Stimulated activated CD8-positive, alpha-beta memory T cell treated with anti-CD3 and anti-CD28 coated beads, Interleukin-7, amount 100 ng/mL, for 48 hours (primary cell): ENCODE results near the gene PRSS50.
A peak's percentile ranks its signal among the peaks of the same experiment; 100 is the strongest.
"Not testable (repeated sequence)": the region's sequence is repeated elsewhere in the genome, so short reads cannot be mapped to it uniquely, and the experiment has no call there.

ENCODE experiments used
- DNase-seq, 2 donors: peaks; one replicate each; pipeline ENCODE4 v3.0.0-alpha.2; 2020; ENCODE audit warnings: low read depth in 1 of 2; ENCODE audit errors: extremely low read depth in 1 of 2

PRSS50 gene

GRCh38 chr3:46709721-46710120 lies 7.9 kb downstream of the PRSS50 start:
- no peak for DNase-seq

DNA sequence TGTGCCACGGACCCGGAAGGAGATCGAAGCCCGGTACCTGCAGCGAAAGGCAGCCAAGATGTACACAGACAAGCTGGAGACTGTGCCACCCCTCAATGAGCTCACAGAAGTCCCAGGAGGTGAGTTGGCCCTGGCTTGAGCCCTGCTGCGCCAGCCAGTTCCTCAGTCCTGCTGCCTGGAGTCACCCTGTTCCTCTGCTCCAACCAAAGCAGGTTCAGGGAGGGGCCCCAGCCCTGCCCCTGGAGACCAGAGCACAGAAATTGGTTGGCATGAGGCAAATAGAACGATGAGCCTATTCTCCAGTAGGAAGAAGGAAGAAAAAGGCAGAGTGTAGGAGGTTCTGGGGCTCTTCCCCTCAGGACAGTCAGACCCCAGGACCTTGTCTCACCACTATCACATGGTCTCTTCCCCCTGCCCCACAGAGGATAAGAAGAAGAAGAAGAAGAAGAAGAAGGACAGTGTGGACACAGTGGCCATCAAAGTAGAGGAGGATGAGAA lies 8.5 kb downstream of the PRSS50 start:
- no peak for DNase-seq

- no peak for DNase-seq
These were observed 9.1 kb downstream of the PRSS50 start for GRCh38 chr3:46708401-46709156.

DNA sequence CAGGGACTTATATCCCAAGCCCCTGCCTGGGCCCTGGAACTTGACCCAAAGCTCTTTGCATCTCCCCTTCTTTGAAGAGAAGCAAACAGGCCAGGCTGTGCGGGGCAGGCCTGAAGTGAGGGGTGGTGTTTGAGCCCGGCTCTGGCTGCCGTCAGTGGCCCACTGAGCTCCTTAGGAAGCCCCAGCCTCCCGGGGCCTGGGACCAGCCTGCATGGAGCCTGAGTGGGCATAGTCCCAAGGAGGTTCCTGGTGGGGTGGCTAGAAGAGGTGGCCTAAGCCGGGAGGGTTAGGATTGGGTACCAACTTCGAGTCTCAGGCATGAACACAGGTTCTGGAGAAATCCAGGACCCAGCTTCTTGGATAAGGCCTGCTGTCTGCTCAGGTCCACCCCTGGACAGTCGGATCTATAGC lies 10.1 kb downstream of the PRSS50 start:
- no peak for DNase-seq

- DNase-seq: no peak
These were observed 10.7 kb downstream of the PRSS50 start for GRCh38 chr3:46706771-46707582.

GRCh38 chr3:46705751-46706552 lies 11.7 kb downstream of the PRSS50 start:
- no peak for DNase-seq

GRCh38 chr3:46705022-46705530 lies 12.6 kb downstream of the PRSS50 start:
- peak; percentile 22 to 29 for DNase-seq

- not testable (repeated sequence) for DNase-seq
These were observed 13.3 kb downstream of the PRSS50 start for GRCh38 chr3:46704346-46704745.

DNA sequence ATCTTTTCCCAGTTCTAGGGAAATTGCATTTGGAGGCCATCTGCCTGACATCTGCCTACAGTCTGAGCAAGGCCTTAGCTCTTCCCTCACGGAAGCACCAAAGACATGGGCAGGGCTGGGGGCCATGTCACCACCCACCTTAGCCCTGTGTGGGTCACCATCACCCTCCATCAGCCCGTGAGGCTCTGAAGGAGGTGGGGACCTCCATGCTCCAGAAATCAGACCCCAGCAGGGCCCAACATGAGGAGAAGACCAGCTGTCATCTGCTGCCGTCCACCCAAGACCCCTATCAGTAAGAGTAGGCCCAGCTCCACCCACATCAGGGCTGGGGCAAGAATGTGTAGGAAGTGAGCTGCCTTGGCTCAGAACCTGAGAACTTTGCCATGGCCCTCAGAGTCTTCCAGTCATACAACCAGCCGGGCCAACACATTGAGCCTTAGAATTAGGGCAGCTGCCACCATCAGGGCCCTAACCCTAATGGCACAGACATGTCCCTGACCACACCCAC lies 14.6 kb downstream of the PRSS50 start:
- DNase-seq: no peak

DNA sequence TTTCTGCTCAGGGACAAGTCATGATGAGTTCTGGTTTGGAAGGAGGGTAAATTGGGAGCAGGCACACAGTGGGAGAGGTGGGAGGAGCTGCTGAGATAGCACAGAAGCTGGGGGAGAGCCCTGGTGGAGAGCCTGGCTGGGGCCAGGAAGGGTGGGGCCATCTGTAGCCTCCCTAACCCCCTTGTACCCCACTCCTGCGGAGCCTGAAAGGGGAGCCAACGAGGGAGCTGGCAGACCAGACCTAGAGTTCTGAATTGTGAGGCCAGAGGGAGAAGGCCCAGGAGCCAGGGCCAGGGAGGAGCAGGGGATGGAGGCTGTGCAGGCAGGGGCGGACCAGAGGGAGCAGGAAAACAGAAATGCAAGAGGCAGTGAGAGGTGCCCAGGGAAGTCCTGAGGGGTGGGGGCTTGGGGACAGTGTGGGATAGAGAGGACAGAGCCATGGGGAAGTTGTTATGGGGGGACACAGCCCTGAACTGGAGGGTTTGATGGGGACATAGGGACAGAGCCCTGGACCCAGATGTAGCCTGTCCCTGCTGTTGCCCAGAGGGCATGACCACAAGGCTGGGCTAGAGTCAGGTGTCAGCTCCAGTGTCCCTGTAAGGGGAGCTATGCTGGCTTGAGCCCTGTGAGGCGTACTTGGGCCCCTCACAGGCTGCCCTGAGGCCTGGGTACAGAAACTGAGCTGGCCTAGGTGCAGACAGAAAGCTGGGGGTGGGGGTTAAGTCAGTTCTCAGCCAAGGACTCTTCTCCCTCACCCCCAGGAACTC lies 15.2 kb downstream of the PRSS50 start:
- DNase-seq: no peak

DNA sequence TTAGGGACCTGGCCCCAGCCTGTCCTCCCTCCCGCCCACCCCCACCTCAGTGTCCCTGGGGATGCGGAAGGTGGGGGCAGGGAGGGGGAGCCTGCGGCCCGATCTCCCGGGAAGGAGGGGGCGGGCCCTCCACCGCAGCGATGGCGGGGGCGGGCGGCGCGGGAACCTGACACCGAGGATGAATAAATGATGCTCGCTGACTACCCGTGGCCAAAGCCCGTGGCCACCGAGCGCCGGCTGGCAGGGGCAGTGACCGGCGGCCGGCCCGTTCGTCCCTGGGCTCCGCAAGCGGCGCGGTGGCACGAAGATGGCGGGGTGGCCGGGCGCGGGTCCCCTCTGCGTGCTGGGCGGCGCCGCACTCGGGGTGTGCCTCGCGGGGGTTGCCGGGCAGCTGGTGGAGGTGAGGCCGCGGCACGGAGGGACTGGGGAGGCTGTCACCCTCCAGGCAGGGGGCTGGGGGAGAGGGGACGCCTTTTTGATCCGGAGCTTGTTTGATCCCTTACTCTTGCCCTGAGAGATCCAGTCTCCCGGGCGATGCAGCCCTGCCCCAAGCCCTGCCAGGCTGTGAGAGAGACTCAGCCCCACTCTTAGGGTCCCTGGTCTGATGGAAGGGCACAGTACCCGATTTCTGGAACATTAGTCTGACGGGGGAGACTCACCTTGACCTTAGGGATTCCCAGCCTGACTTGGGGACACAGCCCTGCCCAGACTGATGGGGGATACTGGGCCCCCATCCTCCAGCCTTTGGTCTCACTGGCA lies 16.3 kb downstream of the PRSS50 start, which contains the start of gene TMIE:
TSS of gene TMIE (plus strand) at position 212 of the 759 bp plus-strand sequence. CDS start at position 308, 96 bp downstream.
- DNase-seq: no peak

- DNase-seq: no peak
These were observed 16.9 kb downstream of the PRSS50 start for GRCh38 chr3:46700772-46701171.

DNA sequence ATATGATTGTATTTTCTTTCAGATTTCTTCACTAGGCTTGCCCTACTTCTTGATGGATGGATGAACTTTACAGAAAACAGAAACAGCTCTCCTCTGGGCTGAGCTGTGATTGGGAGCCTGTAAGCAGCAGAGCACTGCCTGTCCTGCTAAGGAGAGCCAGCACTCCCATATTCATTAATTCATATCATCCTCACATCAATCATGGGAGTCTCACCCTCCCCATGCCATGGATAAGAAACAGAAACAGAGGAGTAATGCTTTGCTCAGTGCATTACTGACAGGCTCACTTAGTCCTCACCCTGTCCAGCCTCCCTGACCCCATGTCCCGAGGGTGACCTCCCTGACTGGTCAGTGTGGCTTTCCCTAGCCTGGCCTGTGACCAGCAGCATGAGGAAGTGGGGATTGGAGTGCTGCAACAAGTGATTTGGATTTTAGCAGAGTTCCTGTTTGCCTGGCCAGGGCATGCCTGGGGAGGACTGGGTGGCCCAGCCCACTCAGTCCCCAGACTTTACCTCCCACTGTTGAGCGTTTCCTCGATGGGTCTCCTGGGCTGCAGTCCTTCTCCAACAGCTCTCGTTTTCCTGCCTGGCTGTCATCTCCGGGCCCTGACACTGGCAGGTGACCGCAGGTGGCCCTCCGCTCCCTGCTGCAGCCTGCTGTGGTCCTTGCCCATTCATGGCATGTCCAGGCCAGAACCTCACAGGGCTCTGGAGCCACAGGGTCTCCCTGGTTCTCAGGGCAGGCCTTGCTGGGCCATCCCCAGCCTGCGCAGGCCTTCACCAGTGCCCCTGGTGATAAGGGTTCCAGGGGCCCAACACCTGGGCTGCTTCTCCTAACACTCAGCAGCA lies 17.8 kb downstream of the PRSS50 start:
- no peak for DNase-seq

- no peak for DNase-seq
These were observed 21.4 kb downstream of the PRSS50 start for GRCh38 chr3:46695962-46696894.

DNA sequence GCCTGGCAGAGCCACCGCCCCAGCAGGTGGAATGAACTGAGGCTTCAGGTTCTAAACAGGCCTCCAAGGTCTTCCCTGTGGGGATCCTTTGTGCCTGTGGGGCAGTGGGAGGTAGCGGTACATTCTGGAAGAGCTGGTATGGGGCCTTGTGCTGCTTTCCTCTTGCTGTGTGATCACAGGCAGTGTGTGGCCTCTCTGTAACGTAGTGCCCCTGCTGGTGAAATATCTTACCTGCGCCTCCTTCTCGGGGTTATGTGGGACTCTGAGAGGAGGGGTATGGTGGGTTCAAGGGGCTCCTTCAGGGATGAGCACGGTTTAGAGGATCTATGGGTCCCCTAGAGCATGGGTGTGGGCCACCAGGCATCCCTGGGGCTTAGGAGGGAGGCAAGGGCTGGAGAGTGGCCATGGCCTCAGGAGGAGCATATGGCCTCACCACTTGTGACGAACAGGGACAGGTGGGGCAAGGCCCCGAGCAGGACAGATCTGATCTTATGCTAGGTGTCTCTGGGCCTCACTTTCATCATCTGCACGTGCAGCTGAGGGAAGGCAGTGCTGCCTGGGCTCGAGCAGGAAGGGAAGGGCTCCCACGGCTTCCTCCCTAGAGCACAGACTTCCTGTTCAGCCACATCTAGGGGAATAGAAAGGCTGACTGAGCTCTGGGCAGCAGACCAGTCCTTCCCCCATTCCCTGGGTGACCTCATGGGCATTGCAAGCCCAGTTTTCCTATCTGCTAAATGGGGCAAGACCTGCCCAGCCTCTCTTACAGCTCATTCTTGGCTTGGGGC lies 22.3 kb downstream of the PRSS50 start:
- peak in 1 of 2 donors; percentile 32 for DNase-seq

GRCh38 chr3:46694520-46694919 lies 23.1 kb downstream of the PRSS50 start:
- no peak for DNase-seq
